HG02885 (cell line): ENCODE measurements around the gene TBC1D4.
"Not testable (repeated sequence)": the region's sequence is repeated elsewhere in the genome, so short reads cannot be mapped to it uniquely, and the experiment has no call there.

Experiments used
- ATAC-seq: cut with Tn5 transposase; IDR thresholded peaks from one replicate; pipeline ENCODE4 v1.9.1; 2021; ENCODE audit warnings: mild to moderate bottlenecking; ENCODE audit not compliant: unreplicated experiment, poor library complexity

TBC1D4 gene

GRCh38 chr13:75368167-75368566, 113.8 kb downstream of the TBC1D4 start:
- ATAC-seq = no peak

GRCh38 chr13:75366380-75367280, 115.3 kb downstream of the TBC1D4 start:
- ATAC-seq = no peak

GRCh38 chr13:75365724-75366173, 116.2 kb downstream of the TBC1D4 start:
- ATAC-seq = peak; percentile 98

GRCh38 chr13:75364131-75364713, 117.7 kb downstream of the TBC1D4 start:
- ATAC-seq = no peak

- ATAC-seq = no peak
Measured at GRCh38 chr13:75363371-75363770, 118.6 kb downstream of the TBC1D4 start.

- no peak for ATAC-seq
Measured at GRCh38 chr13:75362026-75362425, 119.9 kb downstream of the TBC1D4 start.

GRCh38 chr13:75360170-75360569, 121.8 kb downstream of the TBC1D4 start:
- no peak for ATAC-seq

- no peak for ATAC-seq
Measured at GRCh38 chr13:75359266-75359665, 122.7 kb downstream of the TBC1D4 start.

GRCh38 chr13:75357576-75358289, 124.2 kb downstream of the TBC1D4 start:
- ATAC-seq = peak; percentile 90

GRCh38 chr13:75356421-75356820, 125.5 kb downstream of the TBC1D4 start:
- ATAC-seq = no peak

GRCh38 chr13:75355609-75356008, 126.4 kb downstream of the TBC1D4 start:
- no peak for ATAC-seq

GRCh38 chr13:75353781-75354193, 128.2 kb downstream of the TBC1D4 start:
- ATAC-seq = peak; percentile 80

- ATAC-seq = no peak
Measured at GRCh38 chr13:75352641-75353327, 129.2 kb downstream of the TBC1D4 start.

- not testable (repeated sequence) for ATAC-seq
Measured at GRCh38 chr13:75351538-75351937, 130.4 kb downstream of the TBC1D4 start.

- no peak for ATAC-seq
Measured at GRCh38 chr13:75347925-75348324, 134.0 kb downstream of the TBC1D4 start.

GRCh38 chr13:75347457-75347856, 134.5 kb downstream of the TBC1D4 start:
- no peak for ATAC-seq

- ATAC-seq = no peak
Measured at GRCh38 chr13:75345193-75345592, 136.8 kb downstream of the TBC1D4 start.

- peak; percentile 68 for ATAC-seq
Measured at GRCh38 chr13:75341028-75341427, 140.9 kb downstream of the TBC1D4 start.

GRCh38 chr13:75339635-75340374, 142.2 kb downstream of the TBC1D4 start:
- no peak for ATAC-seq
